Measurements from ENCODE around the gene TAF3.

- TF ChIP-seq CTCF (IDR thresholded peaks at IDR 0.05; ENCODE audit: low read length), result no peak
- no peak for TF ChIP-seq EZH2phosphoT487 (IDR thresholded peaks at IDR 0.05; ENCODE audit: low read length)
- no peak for TF ChIP-seq EZH2 (optimal IDR thresholded peaks at IDR 0.05; ENCODE audit: low read depth, low read length)
Measured at GRCh38 chr10:7881119-7881518, 62.8 kb downstream of the TAF3 start.
